HG03571 (cell line): ENCODE data around the gene GUCD1.
A peak's percentile ranks its signal among the peaks of the same experiment; 100 is the strongest.
"Not testable (repeated sequence)": the region's sequence is repeated elsewhere in the genome, so short reads cannot be mapped to it uniquely, and the experiment has no call there.

Source experiments
- ATAC-seq: cut with Tn5 transposase; IDR thresholded peaks from one replicate; pipeline ENCODE4 v1.9.1; 2021; ENCODE audit not compliant: unreplicated experiment

GUCD1 gene

GRCh38 chr22:24565077-24565476 is 10.1 kb upstream of the GUCD1 start:
- no peak for ATAC-seq

GRCh38 chr22:24564376-24565058 is 9.6 kb upstream of the GUCD1 start:
- no peak for ATAC-seq

GRCh38 chr22:24563246-24563645 is 8.3 kb upstream of the GUCD1 start:
- no peak for ATAC-seq

- ATAC-seq = no peak
Measured at GRCh38 chr22:24559471-24559870, 4.5 kb upstream of the GUCD1 start.

GRCh38 chr22:24555165-24556039 is 464 bp upstream of the GUCD1 start, which contains the start of gene SNRPD3:
Gene SNRPD3, plus strand, starts transcription at chr22:24555999. Its CDS starts 1,676 bp downstream, at chr22:24557675.
- peak; percentile 70 for ATAC-seq

- ATAC-seq = no peak
Measured at GRCh38 chr22:24553597-24554312, 1.2 kb downstream of the GUCD1 start.

GRCh38 chr22:24552503-24553286 is 2.2 kb downstream of the GUCD1 start:
- ATAC-seq = not testable (repeated sequence)

- no peak for ATAC-seq
Measured at GRCh38 chr22:24550902-24551435, 4.0 kb downstream of the GUCD1 start.

GRCh38 chr22:24550028-24550901 is 4.7 kb downstream of the GUCD1 start:
- ATAC-seq = no peak

GRCh38 chr22:24548812-24549211 is 6.1 kb downstream of the GUCD1 start:
- ATAC-seq = no peak

GRCh38 chr22:24543679-24544243 is 11.2 kb downstream of the GUCD1 start:
- no peak for ATAC-seq

GRCh38 chr22:24543185-24543601 is 11.7 kb downstream of the GUCD1 start:
- ATAC-seq = no peak

- ATAC-seq = no peak
Measured at GRCh38 chr22:24542641-24543040, 12.3 kb downstream of the GUCD1 start.

GRCh38 chr22:24541681-24542515 is 13.0 kb downstream of the GUCD1 start:
- ATAC-seq = no peak

- no peak for ATAC-seq
Measured at GRCh38 chr22:24540470-24540869, 14.5 kb downstream of the GUCD1 start.

GRCh38 chr22:24536089-24536488 is 18.8 kb downstream of the GUCD1 start:
- no peak for ATAC-seq

GRCh38 chr22:24535348-24535747 is 19.6 kb downstream of the GUCD1 start:
- no peak for ATAC-seq

GRCh38 chr22:24532075-24532474 is 22.9 kb downstream of the GUCD1 start:
- ATAC-seq = no peak
